NCI-H1048 (cell line): ENCODE data around the gene STPG4.

ENCODE experiments used
- DNase-seq: peaks from one replicate; lab custom pipeline; 2025; lab: John Stamatoyannopoulos, UW

Gene STPG4

GRCh38 chr2:47070920-47071824 is 83.9 kb downstream of the STPG4 start:
- no peak for DNase-seq

DNA sequence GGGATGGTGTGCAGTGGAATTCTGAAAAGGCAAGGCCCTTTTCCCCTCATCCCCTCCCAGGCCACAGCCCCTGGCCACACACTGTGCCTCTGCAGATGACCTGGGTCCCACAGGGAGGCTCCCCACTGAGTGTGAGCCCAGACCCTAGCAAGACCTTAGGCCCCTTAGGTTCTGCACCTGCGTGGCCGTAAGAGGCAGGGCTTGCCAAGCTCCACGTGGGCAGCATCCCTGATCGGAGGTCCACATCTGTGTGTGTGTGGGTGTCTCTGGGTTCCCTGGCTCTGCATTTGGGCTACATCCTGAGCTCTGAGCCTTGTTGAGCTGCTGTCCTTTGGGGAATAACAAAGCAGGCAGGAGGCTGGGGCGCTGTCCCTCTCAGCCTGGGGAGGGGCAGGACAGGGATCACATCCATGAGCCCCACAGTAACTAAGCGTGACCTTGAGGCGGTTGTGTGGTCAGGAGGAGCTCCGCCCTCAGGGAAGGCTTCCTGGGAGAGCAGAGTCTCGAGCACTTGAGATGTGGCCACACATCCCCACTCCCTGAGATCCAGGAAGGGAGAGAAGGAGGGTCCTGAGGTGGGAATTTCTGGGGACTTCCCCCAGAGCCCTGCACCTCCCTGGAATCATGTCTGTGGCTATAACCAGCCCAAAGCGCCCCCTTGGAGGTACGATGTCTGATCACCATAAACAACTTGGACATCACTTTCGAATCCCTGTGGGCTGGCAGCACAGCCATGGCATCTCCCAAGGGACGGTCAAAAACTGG is 84.8 kb downstream of the STPG4 start:
- DNase-seq = no peak

DNA sequence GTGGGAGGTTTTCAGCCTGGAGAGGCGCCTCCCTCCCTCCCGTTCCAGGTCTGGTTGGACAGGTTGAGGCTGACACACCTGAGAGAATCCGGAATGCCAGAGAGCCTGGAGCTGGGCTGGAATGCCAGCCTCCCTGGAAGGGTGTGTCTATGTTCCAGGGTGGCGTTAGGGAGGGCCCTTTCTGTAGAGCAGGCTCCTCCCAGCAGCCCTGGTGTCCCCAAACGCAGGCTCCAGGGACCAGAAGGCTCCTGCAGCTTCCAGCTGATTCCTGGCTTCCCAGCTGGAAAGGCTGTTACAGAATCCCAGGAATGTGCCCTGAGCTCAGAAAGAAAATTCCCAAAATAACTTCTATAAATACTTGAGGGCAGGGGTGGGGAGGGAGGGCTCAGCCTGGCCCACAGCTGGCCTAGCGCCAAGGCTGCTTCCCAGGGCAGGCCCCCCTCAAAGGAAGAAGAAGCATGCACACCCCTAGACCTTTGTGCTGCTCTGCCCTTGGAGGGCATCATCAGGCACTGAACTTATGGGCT is 85.4 kb downstream of the STPG4 start:
- DNase-seq = no peak

DNA sequence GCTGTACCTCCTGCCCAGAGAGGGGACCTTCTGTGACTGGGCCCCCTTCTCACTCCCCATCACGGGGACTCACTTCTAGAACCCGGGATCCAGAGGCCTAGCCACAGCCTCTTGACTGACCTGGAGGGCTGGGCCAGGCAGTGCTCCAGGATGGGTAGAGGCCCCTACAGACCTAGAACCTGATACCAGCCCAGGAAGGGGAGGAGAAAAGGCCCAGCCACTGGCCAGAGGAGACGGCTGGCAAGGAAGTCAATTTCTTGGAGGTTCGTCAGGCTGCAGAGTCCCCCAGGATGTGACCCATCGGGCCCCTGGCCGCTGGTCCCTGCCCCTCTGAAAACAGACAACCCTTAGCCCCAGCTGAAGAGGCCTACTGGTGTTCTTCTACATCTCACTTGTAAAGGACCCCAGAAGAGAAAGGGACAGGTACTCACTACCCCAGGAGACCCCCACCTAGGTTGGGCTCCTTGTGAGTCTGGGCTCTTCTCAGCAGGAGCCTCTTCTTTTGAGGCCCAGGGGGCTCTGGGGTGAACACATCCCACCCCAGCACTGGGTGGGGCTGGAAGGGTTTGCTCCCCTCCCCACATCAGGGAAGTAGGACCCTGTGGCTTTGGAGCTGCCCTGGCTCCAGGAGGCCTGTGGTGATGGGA is 86.0 kb downstream of the STPG4 start:
- no peak for DNase-seq

GRCh38 chr2:47067788-47068407 is 87.2 kb downstream of the STPG4 start:
- no peak for DNase-seq

DNA sequence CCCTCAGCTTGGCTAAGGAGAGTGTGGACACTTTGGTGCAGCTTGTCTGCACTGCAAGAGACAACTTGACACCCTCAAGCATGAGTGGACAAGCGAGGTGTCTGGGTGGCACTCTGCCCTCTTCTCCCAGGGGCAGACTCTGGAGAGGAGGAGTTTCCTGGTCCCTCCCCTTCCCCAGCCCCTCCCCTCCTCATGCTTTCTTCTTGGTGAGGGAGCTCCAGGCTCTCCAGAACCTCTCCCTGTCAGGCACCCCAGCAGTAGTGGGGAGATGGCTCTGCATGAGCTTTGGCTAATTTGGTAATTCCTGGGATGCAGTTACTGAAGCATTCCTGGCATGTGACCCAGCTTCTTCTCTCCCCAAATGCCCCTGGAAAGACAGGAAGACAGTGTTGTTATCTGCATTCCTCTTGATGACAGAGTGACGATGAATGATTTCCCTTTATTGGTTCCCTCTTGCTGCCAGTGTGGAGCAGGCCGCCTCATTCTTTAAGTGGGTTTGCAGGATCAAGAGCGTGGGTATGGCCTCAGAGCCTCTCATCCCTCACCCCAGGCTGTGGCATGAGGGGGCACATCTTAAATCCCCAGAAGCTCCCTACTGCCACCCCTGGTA is 89.2 kb downstream of the STPG4 start:
- DNase-seq = no peak

DNA sequence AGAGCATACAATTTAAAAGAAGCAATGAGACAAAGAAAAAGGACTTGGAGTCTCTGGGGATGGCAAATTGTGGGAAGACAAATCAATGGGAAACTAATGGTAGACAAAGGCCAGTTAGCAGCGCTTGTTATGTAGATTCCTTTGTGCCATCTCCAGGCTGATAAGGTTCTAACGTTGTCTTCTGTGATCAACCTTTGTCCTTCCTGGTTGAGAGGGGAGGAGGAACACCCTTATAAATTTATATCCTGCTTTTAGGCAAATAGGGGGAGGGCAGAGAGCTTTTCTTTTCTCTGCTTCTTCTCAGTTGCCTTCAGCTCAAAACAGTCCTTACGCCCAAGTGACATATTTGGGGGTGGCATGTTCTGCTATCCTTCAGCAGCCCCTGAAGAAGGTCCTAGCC is 89.8 kb downstream of the STPG4 start:
- DNase-seq = no peak

- DNase-seq = no peak
Observed at GRCh38 chr2:47064106-47064505, 91.0 kb downstream of the STPG4 start.

- no peak for DNase-seq
Observed at GRCh38 chr2:47063538-47063930, 91.6 kb downstream of the STPG4 start.

GRCh38 chr2:47062681-47063537 is 92.2 kb downstream of the STPG4 start:
- no peak for DNase-seq

- DNase-seq = no peak
Observed at GRCh38 chr2:47061944-47062678, 93.0 kb downstream of the STPG4 start.

GRCh38 chr2:47060652-47061170 is 94.4 kb downstream of the STPG4 start:
- no peak for DNase-seq

- DNase-seq = no peak
Observed at GRCh38 chr2:47058003-47058931, 96.8 kb downstream of the STPG4 start.

DNA sequence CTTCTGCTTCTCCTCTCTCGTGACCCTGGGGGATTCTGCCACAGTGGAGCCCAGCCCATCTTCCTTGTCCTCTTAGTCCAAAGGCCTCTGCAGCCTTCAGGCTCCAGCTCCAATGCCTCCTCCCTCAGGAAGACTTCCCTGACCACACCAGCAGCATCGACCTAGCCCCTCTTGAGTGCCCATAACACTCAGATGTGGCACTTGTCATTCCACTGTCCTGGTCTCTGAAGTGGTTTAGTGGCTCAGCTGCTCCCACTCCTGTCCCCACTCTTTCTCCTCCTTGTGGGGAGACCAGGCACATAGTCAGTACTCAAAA is 97.5 kb downstream of the STPG4 start:
- no peak for DNase-seq

DNA sequence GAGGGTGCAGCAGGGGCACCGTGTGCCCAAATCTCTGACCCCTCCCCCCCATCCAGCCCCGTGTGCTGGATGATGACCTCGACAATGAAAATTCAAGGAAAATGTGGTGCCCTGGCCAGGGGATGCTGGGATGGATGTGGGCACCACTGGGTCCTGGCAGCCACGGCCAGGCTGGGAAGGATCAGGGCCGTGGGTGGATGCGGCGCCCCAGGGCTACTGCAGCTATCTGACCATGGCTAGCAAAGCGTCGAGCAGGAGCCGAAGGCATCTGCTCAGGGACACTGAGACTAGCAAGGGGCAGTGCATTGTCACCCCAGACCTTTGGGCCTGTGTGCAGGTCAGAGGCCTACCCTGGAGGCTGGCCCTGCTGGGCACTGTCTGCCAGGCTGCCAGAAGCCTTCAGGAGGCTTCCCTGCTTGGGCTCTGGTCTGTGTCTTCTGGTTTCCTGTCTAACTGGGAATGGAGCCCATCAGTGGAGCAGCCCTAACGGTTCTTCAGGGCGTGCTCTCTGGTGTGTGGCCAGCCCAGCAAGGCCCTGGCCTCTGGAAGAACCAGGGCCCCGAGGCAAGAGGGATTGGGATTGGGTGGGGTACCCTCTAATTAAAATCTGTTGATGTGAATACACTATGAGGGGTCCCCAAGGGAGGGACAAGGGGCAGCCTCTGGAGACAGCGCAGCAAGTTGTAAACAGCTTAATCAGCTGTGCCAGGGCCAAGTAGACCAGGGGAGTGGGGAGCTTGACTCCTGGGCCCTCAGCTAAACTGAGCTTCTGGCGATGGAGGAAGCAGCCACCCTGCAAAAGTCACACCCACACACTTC is 98.0 kb downstream of the STPG4 start:
- DNase-seq = no peak

- no peak for DNase-seq
Observed at GRCh38 chr2:47056374-47056773, 98.7 kb downstream of the STPG4 start.

GRCh38 chr2:47054868-47055267 is 100.2 kb downstream of the STPG4 start:
- DNase-seq = no peak

DNA sequence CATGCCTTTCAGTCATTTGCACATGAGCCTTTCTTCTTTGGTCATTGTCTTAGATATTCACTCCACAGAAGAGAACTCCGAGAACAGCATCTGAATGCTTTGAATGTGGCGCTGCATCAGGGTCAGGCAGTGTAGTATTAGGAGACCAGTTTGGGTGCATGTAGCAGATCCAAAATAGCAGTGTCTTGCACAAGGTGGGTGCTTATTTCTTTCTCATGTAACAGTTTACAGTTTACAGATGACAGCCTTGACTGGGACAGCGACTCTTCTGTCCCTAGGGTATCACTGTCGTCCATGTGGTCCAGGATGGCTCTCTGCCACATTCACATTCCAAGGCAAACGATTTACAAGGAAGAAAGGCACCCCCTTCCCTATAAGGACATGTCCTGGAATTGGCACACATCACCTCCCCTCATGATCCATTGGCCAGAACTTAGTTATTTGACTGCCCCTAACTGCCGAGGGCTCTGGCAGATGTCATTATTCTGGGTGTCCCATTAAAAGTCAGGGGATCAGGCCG is 101.0 kb downstream of the STPG4 start:
- no peak for DNase-seq
